Glutamatergic neuron (in vitro differentiated cells): ENCODE data around the gene PCGF3. TPM values are rescaled to one million over a fixed set of nuclear protein-coding genes. Genes with fewer than 3 reads are reported as not detected.

Source experiments
- DNase-seq: peaks from one replicate; pipeline ENCODE4 v3.0.0; 2022
- H3K27ac Mint-ChIP-seq: one replicate; pipeline ENCODE4 v1.8.0; 2020; ENCODE audit warnings: mild to moderate bottlenecking, mixed read lengths, inconsistent platforms; ENCODE audit not compliant: unreplicated experiment
- H3K27me3 Mint-ChIP-seq: one replicate; pipeline ENCODE4 v1.8.0; 2020; ENCODE audit warnings: mild to moderate bottlenecking, moderate library complexity, mixed read lengths, inconsistent platforms; ENCODE audit not compliant: unreplicated experiment
- H3K36me3 Mint-ChIP-seq: one replicate; pipeline ENCODE4 v1.8.0; 2020; ENCODE audit warnings: mild to moderate bottlenecking, mixed read lengths, inconsistent platforms; ENCODE audit not compliant: unreplicated experiment
- H3K4me1 Mint-ChIP-seq: one replicate; pipeline ENCODE4 v1.8.0; 2020; ENCODE audit warnings: mild to moderate bottlenecking, low read depth, mixed read lengths, inconsistent platforms; ENCODE audit not compliant: unreplicated experiment
- H3K4me3 Mint-ChIP-seq: one replicate; pipeline ENCODE4 v1.8.0; 2020; ENCODE audit warnings: mild to moderate bottlenecking, mixed read lengths, inconsistent platforms; ENCODE audit not compliant: unreplicated experiment
- H3K9me3 Mint-ChIP-seq: one replicate; pipeline ENCODE4 v1.8.0; 2020; ENCODE audit warnings: mild to moderate bottlenecking, moderate library complexity, mixed read lengths, inconsistent platforms; ENCODE audit not compliant: unreplicated experiment
- CTCF ChIP-seq: fragments of 200-600 bp; sonication (generic); IDR thresholded peaks from one replicate; pipeline ENCODE4 v1.5.0; 2021; ENCODE audit not compliant: partially characterized antibody, unreplicated experiment
- total RNA-seq: library from RNA; stranded (reverse); fragmentation: NEBNext Ultra II Directional; extraction: Animal tissue kit (Norgen Biotek cat#: 25700); gene quantifications from one replicate; pipeline ENCODE4 v1.2.1, GENCODE V29; 2021; ENCODE audit not compliant: unreplicated experiment

Gene PCGF3
- total RNA-seq, 1 donor from 2014 or later: 122 TPM

GRCh38 chr4:760616-761015, 55.0 kb downstream of the PCGF3 start:
- peaks cover 26% of the 10 kb centered on the region for H3K9me3 Mint-ChIP-seq
- DNase-seq: no peak
- H3K4me1 Mint-ChIP-seq: peaks cover 15% of the 10 kb centered on the region
- peaks cover 30% of the 10 kb centered on the region for H3K27me3 Mint-ChIP-seq
- H3K27ac Mint-ChIP-seq: peak overlapping the region; percentile 10
- H3K36me3 Mint-ChIP-seq: peaks cover 41% of the 10 kb centered on the region
- peak overlapping the region; percentile 10 for H3K4me3 Mint-ChIP-seq
- no peak for TF ChIP-seq CTCF

- Mint-ChIP-seq H3K27me3 (peaks cover 34% of the 10 kb centered on the region), H3K4me3 (no peak overlapping the region), H3K4me1 (peaks cover 15% of the 10 kb centered on the region), H3K36me3 (peaks cover 44% of the 10 kb centered on the region), H3K9me3 (peaks cover 30% of the 10 kb centered on the region), H3K27ac (peak overlapping the region; percentile 10)
- no peak for DNase-seq
- TF ChIP-seq CTCF: no peak
Observed at GRCh38 chr4:761086-761485, 55.5 kb downstream of the PCGF3 start.

- Mint-ChIP-seq H3K36me3 (peaks cover 47% of the 10 kb centered on the region), H3K27ac (peak overlapping the region; percentile 10), H3K27me3 (peaks cover 36% of the 10 kb centered on the region), H3K4me1 (peaks cover 17% of the 10 kb centered on the region), H3K4me3 (no peak overlapping the region), H3K9me3 (peaks cover 34% of the 10 kb centered on the region)
- no peak for DNase-seq
- no peak for TF ChIP-seq CTCF
Observed at GRCh38 chr4:761739-762138, 56.1 kb downstream of the PCGF3 start.

- H3K27ac Mint-ChIP-seq: peak overlapping the region; percentile 72
- peaks cover 19% of the 10 kb centered on the region for H3K4me1 Mint-ChIP-seq
- peaks cover 47% of the 10 kb centered on the region for H3K36me3 Mint-ChIP-seq
- peaks cover 39% of the 10 kb centered on the region for H3K27me3 Mint-ChIP-seq
- H3K4me3 Mint-ChIP-seq: peak overlapping the region; percentile 22
- DNase-seq: peak; percentile 47
- H3K9me3 Mint-ChIP-seq: peaks cover 36% of the 10 kb centered on the region
- TF ChIP-seq CTCF: peak; percentile 21
Observed at GRCh38 chr4:762211-763190, 56.9 kb downstream of the PCGF3 start.

GRCh38 chr4:763191-763810, 57.7 kb downstream of the PCGF3 start:
- Mint-ChIP-seq H3K4me3 (peak overlapping the region; percentile 22), H3K36me3 (peaks cover 47% of the 10 kb centered on the region), H3K27ac (peak overlapping the region; percentile 72), H3K27me3 (peaks cover 39% of the 10 kb centered on the region), H3K9me3 (peaks cover 39% of the 10 kb centered on the region), H3K4me1 (peaks cover 19% of the 10 kb centered on the region)
- DNase-seq: no peak
- TF ChIP-seq CTCF: no peak
